HG03097 (cell line): ENCODE measurements around the gene CLIC3.

ENCODE experiments used
- ATAC-seq: cut with Tn5 transposase; IDR thresholded peaks from one replicate; pipeline ENCODE4 v1.9.1; 2021; ENCODE audit not compliant: unreplicated experiment, low FRiP score

The CLIC3 gene

GRCh38 chr9:137018761-137019559 lies 22.6 kb upstream of the CLIC3 start:
- ATAC-seq = no peak

DNA sequence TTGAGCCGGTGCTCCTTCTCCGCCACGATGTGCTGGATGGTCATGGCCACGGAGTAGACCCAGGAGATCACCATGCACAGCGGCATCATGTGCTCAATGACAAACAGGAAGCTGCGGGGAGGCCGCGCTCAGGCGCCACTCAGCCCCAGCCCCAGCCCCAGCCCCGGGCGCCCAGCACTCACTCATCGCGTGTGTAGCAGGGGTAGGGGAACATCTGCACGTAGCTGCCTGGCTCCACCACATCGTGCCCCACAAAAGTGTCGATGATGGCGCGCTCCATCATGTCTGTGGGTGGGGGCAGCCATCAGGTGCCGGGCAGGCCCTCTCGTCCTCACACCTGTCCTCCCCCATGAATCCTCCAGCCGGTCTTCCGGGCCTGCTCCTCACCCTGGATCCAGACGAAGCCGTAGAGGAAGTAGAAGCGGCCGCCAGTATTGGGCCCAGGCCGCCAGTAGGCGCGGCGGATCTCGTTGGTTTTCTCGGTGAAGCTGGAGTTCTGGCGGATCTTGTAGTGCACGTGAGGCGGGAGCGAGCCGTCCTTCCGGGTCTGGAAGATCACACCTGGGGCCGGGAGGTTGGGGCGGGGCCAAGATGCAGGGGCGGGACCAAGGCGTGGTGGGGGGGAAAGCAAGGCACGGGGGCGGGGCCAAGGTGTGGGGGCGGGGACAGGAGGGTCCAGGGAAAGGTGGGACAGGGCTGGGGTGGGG lies 21.6 kb upstream of the CLIC3 start:
- ATAC-seq = no peak

DNA sequence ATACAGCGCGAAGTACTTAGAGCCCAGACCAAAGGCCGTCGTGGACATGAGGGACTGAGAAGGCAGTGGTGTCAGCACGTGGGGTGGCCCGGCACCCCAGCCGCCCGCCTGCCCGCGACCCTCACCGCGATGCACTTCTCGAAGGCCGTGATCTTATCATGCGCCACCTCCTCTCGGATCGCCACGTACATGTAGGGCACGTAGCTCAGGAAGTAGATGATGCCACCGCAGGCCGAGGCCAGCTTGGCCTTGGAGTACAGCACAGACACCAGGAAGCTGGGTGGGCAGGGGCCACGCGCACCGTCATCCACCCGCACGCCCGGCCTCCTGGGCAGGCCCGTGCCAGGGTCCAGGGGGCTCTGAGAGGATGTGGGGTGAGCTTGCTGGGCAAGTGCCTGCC lies 20.7 kb upstream of the CLIC3 start:
- ATAC-seq = no peak

DNA sequence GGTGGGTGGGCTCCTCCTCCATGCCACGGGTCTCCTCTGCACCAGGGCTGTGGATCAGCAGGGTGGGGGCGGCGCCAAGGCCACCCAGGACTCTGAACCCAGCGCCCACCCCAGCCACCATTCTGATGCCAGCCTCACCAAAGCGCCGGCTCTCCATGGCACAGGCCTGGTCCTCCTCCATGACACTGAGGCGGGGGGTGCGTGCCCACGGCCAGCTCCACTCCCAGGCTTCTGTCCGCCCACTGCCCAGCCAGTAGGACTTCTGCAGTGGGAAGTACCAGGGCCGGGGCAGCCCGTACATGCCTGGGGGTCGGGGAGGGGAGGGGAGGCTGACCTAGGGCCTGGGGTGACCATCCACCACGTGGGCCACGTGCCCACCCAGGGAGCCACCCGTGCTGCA lies 20.1 kb upstream of the CLIC3 start:
- no peak for ATAC-seq

DNA sequence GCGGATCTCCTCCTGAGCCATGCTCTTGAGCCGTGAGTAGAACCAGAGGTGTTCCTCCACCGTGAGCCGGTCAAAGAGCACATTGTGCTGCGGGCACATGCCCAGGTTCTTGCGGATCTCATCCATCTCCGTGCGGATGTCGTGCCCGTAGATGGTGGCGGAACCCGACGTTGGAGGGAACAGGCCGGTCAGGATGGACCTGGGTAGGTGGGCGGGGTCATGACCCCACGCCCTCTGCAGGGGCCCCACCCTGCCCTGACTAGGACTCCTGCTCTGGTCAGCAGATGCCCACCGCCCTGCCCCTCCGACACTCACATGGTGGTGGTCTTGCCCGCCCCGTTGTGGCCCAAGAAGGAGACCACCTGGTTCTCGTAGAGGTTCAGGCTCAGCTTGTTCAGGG lies 19.6 kb upstream of the CLIC3 start:
- ATAC-seq = no peak

- ATAC-seq = no peak
Observed at GRCh38 chr9:137015540-137015930, 19.2 kb upstream of the CLIC3 start.

- ATAC-seq = no peak
Observed at GRCh38 chr9:137014776-137015539, 18.6 kb upstream of the CLIC3 start.

DNA sequence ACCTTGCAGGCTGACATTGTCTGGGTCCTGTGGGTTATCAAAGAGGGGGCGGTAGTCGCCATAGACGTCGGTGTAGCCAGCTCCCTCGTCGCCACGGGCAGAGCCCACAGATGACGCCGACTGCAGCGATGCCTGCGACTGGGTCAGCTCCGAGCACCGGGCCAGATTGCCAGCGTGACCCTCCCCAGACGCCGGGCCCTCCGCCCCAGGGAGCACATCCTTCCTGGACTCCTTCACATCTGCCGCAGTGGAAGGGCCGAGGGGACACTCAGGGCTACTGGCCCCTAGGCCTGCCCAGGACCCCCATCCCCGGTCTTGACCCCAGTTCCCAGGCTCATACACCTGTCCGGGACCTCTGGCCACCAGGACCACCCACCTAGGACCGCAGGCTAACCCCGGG lies 17.8 kb upstream of the CLIC3 start:
- ATAC-seq = no peak

DNA sequence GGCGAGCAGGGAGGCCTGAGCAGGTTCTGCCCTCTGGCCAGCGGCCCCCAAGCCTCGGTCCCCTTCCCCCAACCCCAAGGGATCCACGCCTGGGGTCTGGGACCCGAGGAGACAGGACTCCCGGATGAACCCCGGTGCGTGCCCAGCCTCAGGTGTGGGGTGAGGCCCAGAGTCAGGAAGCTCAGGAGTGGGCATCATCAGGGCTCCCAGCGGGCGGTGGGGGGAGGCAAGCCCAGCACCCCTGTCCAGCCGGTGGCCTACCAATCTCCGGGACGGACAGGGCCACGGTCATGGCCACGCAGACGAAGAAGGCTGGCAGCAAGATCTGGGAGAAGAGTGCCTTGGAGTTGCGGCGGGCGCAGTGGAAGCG lies 17.2 kb upstream of the CLIC3 start:
- no peak for ATAC-seq

DNA sequence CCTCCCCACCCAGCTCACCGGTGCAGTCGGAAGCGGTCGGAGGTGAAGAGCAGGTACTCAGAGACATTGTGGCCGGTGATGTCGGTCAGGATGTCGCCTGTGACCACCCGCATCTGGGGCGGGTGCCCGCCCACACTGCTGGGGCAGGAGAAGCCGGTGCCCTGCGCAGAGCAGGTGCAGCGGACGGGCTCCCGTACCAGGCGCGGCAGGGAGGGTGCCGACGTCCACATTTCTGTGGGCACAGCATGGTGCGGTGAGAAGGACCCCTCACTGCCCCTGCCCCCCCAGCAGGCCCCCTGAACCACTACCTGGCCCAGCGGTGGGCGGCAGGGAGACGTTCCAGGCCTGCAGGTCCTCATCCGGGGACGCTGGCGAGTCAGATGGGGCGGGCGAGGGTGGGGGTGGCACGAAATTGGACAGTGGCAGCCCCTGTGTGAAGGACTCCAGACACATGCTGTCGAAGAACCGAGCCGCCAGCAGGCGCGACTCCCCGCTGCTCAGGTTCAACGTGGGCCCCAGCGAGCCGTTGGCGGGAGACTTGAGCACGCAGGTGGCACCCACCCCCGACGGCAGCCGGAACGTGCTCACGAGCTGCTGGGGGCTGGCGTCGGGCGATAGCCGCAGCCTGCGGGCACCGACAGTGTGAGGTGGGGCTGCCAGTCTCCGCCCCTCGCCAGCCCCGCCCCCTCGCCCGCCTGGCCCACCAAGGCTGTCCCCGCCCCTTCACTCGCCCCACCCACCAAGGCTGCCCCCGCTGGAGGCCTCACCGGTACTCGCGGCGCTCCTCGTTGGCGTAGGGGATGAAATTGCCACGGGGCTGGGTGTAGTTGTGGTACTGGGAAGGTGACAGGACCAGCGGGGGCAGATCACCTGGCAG lies 16.6 kb upstream of the CLIC3 start:
- ATAC-seq = no peak

GRCh38 chr9:137011907-137012675 lies 15.7 kb upstream of the CLIC3 start:
- no peak for ATAC-seq

- ATAC-seq = no peak
Observed at GRCh38 chr9:137011156-137011555, 14.8 kb upstream of the CLIC3 start.

- no peak for ATAC-seq
Observed at GRCh38 chr9:137009938-137010732, 13.8 kb upstream of the CLIC3 start.

DNA sequence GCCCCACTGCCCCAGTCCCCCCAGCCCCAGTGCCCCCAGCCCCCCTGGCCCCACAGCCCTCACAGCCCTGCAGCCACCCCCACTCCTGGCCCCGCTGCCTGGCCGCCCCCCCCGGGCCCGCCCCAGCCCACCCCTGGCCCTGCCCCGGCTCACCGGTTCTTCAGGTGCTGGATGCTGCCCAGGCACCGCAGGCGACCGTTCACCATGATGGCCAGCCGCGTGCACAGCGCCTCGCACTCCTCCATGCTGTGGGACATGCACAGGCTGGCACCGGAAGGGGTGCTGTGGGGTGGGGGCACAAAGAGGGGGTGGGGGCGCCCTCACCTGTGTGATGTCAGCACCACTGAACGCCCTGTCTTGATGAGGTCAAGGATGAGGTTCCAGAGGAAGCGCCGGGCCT lies 12.8 kb upstream of the CLIC3 start:
- ATAC-seq = no peak

GRCh38 chr9:137008312-137008711 lies 11.9 kb upstream of the CLIC3 start:
- no peak for ATAC-seq

- ATAC-seq = no peak
Observed at GRCh38 chr9:137007816-137008270, 11.5 kb upstream of the CLIC3 start.

GRCh38 chr9:137007108-137007815 lies 10.9 kb upstream of the CLIC3 start:
- ATAC-seq = no peak
